Mesodermal cell (in vitro differentiated cells): ENCODE measurements around the gene TWF2.
A peak's percentile ranks its signal among the peaks of the same experiment; 100 is the strongest.

Source experiments
- H3K27ac ChIP-seq: 2 replicates; pipeline ENCODE4 v1.7.0; 2013; ENCODE audit warnings: mild to moderate bottlenecking, low read depth, low read length, moderate library complexity; ENCODE audit not compliant: severe bottlenecking
- H3K36me3 ChIP-seq: 2 replicates; pipeline ENCODE4 v1.7.1; 2013; ENCODE audit warnings: mild to moderate bottlenecking, low read length, moderate library complexity; ENCODE audit not compliant: control insufficient read depth, insufficient read depth
- H3K4me1 ChIP-seq: one replicate; pipeline ENCODE4 v1.7.1; 2013; ENCODE audit warnings: mild to moderate bottlenecking, low read length; ENCODE audit not compliant: insufficient read depth, control insufficient read depth, poor library complexity, severe bottlenecking
- H3K4me3 ChIP-seq: 2 replicates; pipeline ENCODE4 v1.7.0; 2013; ENCODE audit warnings: low read length, control low read depth, mild to moderate bottlenecking; ENCODE audit not compliant: insufficient read depth, poor library complexity, severe bottlenecking; ENCODE audit errors: extremely low read depth
- H3K9me3 ChIP-seq: 2 replicates; pipeline ENCODE4 v1.7.1; 2013; ENCODE audit warnings: mild to moderate bottlenecking, low read length, moderate library complexity; ENCODE audit not compliant: control insufficient read depth
- WGBS, 2 experiments: methylation state at CpG; one replicate each; pipeline ENCODE4 v1.1.5; 2013; ENCODE audit warnings: missing lambda C conversion rate in 2 of 2; ENCODE audit not compliant: insufficient coverage in 2 of 2; 5-methylcytosine and 5-hydroxymethylcytosine counted together

TWF2 gene

GRCh38 chr3:52198643-52199608 lies 40.0 kb downstream of the TWF2 start:
- peak overlapping the region; percentile 70 for H3K4me3 ChIP-seq
- peaks cover 49% of the 10 kb centered on the region for H3K36me3 ChIP-seq
- 63% methylated on average over 9 to 11 of the region's 14 CpGs for WGBS, 2 experiments
- H3K27ac ChIP-seq, result no peak overlapping the region
- H3K9me3 ChIP-seq, result no peaks in the 10 kb centered on the region
- H3K4me1 ChIP-seq, result peaks cover 15% of the 10 kb centered on the region

GRCh38 chr3:52197842-52198625 lies 40.9 kb downstream of the TWF2 start, which contains the start of gene ALAS1:
Gene ALAS1 (plus strand): TSS chr3:52198160. CDS start chr3:52199242, 1,082 bp downstream.
- Histone ChIP-seq H3K4me1 (peaks cover 15% of the 10 kb centered on the region), H3K9me3 (no peaks in the 10 kb centered on the region), H3K36me3 (peaks cover 40% of the 10 kb centered on the region), H3K27ac (no peak within 1 kb of the TSS), H3K4me3 (peak within 1 kb of the TSS; percentile 70)
- 1% methylated on average over 58 to 62 of the region's 71 CpGs for WGBS, 2 experiments

DNA sequence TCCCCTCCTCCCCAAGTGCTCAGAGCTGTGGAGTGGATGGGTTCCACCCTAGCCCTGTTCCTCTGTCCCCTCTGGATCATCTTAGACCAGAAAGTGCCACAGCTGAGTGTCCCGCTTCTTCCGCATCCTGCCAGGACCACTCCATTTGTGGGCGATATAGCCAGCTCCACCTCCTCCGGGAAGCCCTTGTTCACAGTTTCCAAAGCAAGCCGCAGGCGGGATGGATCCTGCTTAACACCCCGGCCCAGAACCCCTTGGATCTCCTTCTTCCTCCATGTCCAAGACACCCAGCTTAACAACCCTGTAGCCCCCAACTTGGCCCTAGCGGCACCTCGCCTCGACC lies 41.5 kb downstream of the TWF2 start:
- Histone ChIP-seq H3K36me3 (peaks cover 34% of the 10 kb centered on the region), H3K4me1 (peaks cover 15% of the 10 kb centered on the region), H3K9me3 (no peaks in the 10 kb centered on the region), H3K4me3 (peak overlapping the region; percentile 70), H3K27ac (no peak overlapping the region)
- WGBS, 2 experiments, result 74 to 76% methylated on average over 7 of the region's 10 CpGs

DNA sequence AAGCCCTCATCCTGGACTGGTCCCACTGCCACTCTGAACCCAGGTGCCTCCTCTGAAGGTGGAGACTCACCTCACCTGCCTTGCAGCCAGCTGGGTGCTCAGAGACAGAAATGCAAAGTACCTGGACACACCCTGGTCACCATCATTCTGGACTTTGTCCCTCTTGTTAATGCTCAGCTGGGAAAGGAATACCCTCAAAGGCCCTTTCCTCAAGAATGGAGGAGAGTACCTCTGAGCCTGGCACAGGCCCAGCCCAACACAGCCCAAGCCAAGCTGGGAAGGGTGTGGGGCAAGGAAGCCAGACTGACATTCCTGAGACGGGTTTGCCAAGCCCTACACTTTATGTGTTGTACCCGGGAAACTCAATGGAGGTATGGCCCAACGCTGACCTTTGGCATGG lies 42.0 kb downstream of the TWF2 start:
- 83 to 97% methylated on average over 1 to 3 of the region's 3 CpGs for WGBS, 2 experiments
- Histone ChIP-seq H3K4me3 (no peak overlapping the region), H3K9me3 (no peaks in the 10 kb centered on the region), H3K4me1 (peaks cover 15% of the 10 kb centered on the region), H3K36me3 (peaks cover 30% of the 10 kb centered on the region), H3K27ac (no peak overlapping the region)

DNA sequence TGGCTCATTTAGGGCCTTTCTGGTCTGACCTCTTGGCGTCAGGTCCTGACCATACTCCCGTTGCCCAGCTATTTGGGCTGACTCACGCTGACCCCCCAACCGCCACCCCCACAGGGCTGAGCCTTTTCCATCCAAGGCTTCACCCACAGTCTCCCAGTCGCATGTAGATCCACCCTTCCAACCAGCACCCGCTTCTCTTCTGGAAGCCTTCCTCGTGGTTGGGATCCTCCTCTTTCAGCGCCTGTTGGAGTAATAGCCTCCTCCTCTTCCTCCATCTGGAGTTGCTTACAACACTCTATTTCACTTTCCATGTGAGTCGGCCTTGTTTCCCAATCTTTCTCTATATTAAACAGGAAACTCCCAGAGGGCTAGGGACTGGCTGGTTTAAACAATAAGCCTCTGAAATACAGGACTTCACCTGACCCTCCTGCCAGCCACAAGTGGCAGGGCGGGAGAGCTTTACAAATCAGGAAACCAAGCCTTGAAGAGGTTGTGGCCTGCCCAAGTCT lies 43.1 kb downstream of the TWF2 start:
- Histone ChIP-seq H3K9me3 (no peaks in the 10 kb centered on the region), H3K4me3 (no peak overlapping the region), H3K4me1 (peaks cover 13% of the 10 kb centered on the region), H3K36me3 (peaks cover 19% of the 10 kb centered on the region), H3K27ac (no peak overlapping the region)
- 88 to 89% methylated on average over 10 of the region's 10 CpGs for WGBS, 2 experiments

DNA sequence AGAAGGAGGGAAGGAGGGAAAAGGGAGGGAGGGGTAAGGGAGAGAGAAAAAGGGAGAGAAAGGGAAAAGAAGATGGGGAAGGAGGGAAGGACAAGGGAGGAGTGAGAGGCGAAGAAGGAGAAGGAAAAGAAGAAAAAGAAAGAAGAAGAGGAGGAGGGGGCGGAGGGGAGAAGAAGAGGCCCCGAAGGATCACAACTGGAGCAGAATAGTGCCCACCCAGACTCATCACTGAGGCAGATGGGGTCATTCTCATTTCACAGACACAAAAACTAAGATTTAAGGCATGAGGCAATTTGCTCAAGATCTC lies 43.7 kb downstream of the TWF2 start:
- Histone ChIP-seq H3K9me3 (no peaks in the 10 kb centered on the region), H3K36me3 (peaks cover 15% of the 10 kb centered on the region), H3K27ac (no peak overlapping the region), H3K4me1 (peaks cover 9% of the 10 kb centered on the region), H3K4me3 (no peak overlapping the region)
- WGBS, 2 experiments, result 90 to 100% methylated on average over 1 to 2 of the region's 3 CpGs

DNA sequence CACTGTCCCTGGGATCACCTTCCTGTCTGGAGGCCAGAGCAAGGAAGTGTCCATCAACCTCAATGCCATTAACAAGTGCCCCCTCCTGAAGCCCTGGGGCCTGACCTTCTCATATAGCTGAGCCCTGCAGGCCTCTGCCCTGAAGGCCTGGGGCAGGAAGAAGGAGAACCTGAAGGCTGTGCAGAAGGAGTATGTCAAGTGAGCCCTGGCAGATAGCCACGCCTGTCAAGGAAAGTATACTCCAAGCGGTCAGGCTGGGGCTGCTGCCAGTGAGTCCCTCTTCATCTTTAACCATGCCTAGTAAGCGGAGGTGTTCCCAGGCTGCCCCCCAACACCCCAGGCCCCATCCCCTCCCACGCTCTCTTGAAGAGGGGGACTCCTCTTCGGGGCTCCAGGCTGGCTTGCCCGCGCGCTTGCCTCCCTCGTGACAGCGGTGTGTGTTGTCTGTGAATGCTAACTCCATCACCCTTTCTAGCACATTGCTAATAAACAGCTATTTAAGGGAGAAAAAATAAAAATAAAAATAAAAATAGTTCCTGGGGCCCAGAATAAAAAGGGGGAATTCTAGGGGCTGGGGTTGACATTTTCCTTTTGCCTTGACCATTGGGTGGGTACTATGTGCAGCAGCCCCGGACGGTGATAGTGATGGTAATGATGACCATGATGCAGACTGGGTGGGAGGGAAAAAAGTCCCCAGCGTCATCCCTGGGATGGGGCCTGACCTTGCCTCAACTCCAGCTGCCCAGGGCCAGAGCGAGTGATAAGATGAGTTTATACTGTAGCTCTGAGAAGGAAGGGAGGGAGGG lies 44.3 kb downstream of the TWF2 start:
- Histone ChIP-seq H3K27ac (no peak overlapping the region), H3K4me3 (no peak overlapping the region), H3K4me1 (peaks cover 9% of the 10 kb centered on the region), H3K9me3 (no peaks in the 10 kb centered on the region), H3K36me3 (peaks cover 9% of the 10 kb centered on the region)
- 89 to 91% methylated on average over 5 to 6 of the region's 14 CpGs for WGBS, 2 experiments

DNA sequence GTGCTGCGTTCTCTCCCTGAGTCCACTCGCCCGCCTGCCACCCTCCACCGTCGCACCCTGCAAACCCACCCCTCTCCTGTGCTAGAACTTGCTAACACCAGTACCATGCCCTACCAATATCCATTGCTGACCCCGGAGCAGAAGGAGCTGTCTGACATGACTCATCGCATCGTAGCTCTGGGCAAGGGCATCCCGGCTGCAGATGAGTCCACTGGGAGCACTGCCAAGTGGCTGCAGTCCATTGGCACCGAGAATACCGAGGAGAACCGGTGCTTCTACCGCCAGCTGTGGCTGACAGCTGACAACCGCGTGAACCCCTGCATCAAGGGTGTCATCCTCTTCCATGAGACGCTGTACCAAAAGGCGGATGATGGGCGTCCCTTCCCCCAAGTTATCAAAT lies 45.9 kb downstream of the TWF2 start:
- no peaks in the 10 kb centered on the region for H3K9me3 ChIP-seq
- 86 to 94% methylated on average over 14 to 17 of the region's 18 CpGs for WGBS, 2 experiments
- no peaks in the 10 kb centered on the region for H3K36me3 ChIP-seq
- no peak overlapping the region for H3K27ac ChIP-seq
- H3K4me3 ChIP-seq, result no peak overlapping the region
- H3K4me1 ChIP-seq, result no peaks in the 10 kb centered on the region

GRCh38 chr3:52191663-52192062 lies 47.3 kb downstream of the TWF2 start:
- Histone ChIP-seq H3K4me1 (no peaks in the 10 kb centered on the region), H3K36me3 (no peaks in the 10 kb centered on the region), H3K9me3 (no peaks in the 10 kb centered on the region), H3K27ac (no peak overlapping the region), H3K4me3 (no peak overlapping the region)
- 60 to 90% methylated on average over 2 to 3 of the region's 4 CpGs for WGBS, 2 experiments

DNA sequence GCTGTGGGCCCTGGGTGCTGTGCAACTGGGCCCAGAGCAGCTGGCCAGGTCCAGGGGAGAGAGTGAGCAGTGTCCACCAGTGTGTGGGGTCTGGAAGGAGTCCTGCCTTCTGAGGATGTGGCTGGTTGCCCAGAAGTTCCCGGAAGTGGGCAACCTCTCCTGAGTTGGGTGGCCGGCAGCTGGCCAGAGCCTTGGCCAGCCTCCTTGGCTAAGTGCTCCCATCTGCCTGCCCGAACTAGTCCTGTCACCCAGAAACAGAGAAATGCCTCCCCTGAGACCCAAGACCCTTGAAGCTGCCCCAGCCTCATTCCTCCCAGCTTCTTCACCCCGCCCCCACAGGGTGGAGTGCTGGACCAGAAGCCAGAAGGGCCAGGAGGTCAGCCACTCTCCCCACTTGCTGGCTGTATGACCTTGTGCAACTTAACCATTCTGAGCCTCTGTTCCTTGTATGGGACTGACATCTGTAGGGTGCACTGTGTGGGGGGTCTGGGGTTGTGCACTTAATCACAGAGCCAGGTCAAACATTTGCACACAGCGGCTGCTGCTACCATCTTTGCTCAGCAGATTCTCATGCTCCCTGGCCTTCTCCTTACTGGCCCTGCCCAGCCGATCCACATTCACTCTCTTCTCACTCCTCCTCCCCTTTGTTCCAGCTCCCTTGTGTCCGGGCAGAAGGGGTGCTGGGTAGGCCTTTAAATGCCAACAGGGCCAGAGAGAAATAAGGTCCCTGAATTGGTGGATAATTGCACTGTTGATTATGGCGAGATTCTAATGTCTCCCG lies 48.5 kb downstream of the TWF2 start:
- Histone ChIP-seq H3K4me3 (no peak overlapping the region), H3K9me3 (no peaks in the 10 kb centered on the region), H3K27ac (no peak overlapping the region), H3K4me1 (no peaks in the 10 kb centered on the region), H3K36me3 (no peaks in the 10 kb centered on the region)
- 93 to 100% methylated on average over 4 to 6 of the region's 9 CpGs for WGBS, 2 experiments
